GM10847 (cell line): ENCODE data around the gene TMED3.

Source experiments
- POLR2A ChIP-seq: IDR thresholded peaks from 2 replicates; pipeline ENCODE4 v1.6.1; 2011; ENCODE audit not compliant: insufficient read length; ENCODE audit errors: extremely low read depth

Gene TMED3

DNA sequence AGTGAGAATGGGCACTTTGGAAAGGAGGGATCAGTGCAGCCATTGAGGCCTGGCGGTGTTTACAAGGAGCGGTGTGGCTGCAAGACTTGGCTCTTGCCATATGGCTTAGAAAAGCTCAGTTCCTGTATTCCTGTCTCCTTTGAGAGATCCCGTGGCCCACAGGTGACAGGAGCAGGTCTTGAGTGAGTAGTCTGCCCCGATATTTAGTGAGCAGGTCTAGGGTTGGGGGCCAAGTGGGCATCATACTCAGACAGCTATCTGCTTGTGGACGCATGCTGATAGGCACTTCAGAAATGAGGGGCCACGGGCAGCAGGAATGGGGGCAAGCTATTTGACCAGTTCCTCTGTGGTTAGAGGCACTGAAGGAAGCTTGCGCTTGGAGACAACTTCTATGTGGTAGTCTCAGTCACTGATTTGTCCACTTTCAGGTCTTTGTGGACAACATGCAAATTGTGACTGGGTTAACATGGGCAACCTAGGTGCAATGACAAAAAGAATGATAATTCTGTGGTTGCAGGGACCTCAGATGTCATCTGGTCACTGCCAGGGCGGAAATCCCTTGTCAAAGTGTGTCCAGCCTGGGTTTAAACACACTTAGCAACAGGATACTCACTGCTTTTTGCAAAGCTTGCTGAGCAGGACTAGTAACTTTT lies 1.1 kb downstream of the TMED3 start:
- TF ChIP-seq POLR2A: no peak

DNA sequence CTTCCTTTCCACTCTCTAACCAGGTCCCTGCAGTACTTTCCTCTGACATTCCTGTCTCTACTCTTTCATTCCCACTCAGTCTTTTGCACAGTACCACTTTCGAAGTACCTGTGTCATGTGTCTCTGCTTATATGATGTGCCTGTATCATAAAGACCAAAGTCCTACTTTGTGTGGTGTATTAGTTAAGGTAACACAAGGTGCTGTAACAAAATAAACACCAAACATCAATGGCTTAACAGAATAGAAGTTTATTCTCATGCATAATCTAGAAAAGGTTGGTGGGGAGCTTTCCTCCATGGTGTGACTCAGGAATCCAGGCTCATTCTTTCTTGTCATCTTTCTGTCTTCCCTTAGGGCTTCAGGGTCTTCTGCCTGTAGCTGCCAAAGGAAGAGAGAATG lies 3.3 kb downstream of the TMED3 start:
- no peak for TF ChIP-seq POLR2A

DNA sequence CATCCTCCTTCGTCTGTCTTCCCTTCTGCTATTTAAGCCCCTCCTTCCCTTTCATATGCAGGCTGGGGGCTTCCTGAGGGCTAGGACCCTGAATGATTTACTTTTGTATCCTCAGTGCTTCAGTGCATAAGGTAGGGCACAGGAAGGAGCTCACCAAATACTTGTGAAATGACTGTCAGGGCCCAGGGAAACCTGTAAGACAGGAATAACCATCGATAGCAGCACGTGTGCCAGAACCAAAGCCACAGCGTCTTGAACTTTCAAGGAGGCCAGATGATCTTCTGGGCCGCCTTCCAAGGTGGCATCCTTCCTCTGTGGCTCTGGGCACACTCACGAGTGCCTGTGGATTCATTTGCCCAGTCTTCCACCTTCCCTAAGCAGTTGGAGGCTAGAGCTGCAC lies 3.9 kb downstream of the TMED3 start:
- no peak for TF ChIP-seq POLR2A

DNA sequence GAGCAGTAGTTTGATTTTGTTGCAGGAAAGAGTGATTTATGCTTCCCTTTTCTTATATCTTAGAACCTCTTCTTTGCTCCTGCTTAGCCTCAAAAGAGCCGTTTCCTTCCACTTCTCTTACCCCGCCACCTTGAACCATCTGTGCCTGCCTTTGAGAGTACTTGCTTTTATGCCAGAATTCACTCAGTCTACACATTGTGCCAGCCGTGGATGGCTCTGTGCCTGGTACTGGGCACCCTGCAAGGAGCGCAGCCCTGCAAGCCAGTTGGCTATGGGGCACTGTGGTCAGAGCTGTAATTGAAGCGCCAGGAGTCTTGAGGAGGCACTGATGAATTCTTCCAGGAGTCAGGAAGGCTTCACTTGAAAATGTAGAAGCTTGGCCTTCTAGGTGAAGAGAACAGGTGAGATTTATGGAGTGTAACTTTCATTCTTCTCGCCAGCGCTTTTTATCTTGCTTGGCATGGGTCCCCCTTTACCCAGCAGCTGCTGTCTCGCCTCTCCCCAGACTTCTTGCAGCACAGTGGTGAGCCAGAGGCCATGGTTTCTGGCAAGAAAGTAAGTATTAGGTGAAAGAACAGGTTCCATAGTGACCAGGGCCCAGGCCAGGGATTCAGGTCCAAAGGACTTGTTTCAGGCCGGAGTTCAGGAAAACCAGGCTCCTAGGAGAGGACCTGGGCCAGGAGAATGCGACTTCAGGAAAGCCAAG lies 4.9 kb downstream of the TMED3 start:
- no peak for TF ChIP-seq POLR2A

DNA sequence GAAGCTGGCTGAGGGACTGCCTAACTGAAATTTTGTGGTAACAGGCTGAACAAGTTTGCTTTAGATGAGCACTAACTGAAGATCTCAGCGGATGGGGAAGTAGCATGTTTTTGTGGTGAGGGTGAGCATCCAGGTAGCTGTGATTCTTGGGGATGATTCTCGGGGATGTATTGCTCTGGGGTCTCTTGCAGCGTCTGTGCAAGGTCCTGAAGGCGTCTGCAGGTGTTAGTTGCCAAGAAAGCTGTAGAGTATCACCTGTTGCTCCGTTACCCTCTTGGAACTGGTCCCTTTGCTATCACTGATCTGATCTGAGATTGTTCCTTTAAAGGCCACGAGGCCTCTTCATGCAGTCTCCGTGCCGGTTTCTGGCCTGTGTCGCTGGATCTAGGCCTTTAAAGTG lies 6.0 kb downstream of the TMED3 start:
- no peak for TF ChIP-seq POLR2A

DNA sequence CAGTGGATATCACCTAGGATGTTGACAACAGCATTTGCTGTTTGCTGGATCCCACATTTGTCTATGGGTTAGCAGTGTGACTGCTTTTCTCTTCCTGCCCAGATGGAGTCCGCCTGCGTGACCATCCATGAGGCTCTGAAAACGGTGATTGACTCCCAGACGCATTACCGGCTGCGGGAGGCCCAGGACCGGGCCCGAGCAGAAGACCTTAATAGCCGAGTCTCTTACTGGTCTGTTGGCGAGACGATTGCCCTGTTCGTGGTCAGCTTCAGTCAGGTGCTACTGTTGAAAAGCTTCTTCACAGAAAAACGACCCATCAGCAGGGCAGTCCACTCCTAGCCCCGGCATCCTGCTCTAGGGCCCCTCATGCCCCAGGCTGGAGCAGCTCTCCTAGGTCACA lies 11.0 kb downstream of the TMED3 start:
- no peak for TF ChIP-seq POLR2A

DNA sequence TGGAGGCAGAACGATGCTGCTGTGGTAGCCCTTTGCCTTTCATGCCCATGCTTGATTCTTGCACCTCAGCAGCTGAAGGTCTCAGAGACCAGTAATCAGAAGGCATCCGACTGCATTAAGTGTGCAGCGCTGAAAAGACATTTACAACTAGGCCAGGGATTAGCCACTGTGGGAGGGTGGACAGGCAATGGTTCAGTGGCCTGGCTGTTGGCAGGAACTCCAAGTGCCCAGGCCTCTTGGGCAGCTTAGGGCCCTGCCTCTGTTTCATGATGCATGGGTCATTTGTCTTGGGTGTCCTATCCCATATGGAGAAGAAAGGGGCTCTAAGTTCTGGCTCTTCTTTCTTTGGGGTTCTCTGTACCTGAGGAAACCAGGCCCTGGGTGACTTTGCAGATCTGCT lies 11.4 kb downstream of the TMED3 start:
- TF ChIP-seq POLR2A: no peak

DNA sequence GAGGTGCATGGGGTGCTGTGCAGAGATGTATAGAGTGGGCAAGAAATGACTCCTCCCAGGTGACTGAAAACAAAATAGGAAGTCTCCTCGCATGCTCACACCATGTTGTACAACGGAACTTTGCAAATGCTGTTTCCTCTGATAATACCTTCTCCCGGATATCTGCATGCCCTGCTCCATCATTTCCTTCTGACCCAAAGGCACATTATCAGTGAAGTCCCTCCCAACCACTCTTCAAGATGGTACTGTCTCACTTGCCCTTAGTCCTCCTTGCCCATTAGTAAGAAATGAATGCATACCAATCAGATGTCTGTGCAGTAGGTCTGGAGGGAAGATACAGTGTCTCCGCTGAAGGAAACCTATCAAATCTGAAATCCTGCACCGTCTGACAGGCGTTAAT lies 12.0 kb downstream of the TMED3 start:
- no peak for TF ChIP-seq POLR2A

DNA sequence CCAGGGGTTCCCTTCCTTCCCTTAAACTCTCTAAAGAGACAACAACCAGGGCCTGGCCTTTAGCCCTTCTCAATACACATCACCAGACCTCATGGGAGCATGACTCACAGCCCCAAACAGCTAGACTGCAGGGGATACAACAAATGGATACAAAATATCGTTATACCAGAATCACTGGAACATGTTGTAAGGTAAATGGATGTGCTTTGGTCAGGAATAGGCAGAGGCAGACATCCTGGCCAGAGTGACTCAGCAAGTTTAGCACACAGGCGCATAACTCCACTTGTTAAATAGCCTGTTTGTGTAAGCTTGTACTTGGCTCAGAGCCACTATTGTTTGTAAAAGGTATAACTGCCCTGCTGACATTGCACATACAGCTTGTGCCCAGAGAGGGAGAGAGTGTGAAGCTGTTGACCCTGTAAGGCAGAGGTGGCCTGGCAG lies 18.3 kb downstream of the TMED3 start:
- no peak for TF ChIP-seq POLR2A

DNA sequence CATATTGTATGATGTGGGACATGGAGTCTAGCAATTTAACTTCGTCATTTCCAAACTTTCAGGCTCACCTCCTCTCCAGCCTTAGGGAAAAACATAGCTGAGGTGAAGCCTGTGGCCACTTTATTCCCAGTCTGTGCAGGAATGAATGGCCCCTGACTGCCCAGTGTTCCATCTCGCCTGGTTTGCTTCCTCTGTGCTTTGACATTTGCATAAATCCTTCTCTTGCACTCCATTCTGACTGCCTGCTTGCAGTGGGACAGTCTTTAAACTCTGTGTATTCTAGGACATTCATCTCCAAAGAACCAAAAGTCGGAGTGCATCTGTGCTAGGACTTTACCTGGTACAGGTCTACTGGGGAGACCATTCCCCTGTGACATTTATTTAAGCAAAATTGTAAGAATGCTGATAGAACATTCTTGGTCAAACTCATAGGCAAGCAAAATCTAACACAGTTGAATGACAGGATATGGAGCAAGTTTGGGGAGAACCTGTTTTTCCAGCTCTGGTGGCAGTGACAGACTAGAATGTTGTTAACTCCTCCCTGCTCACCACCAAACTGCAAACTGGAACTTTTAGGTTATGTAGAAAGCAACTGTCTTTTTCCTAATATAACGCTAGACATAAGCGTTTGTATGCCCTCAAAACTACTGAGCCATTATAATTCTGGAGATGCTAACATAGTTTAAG lies 22.1 kb downstream of the TMED3 start:
- no peak for TF ChIP-seq POLR2A

DNA sequence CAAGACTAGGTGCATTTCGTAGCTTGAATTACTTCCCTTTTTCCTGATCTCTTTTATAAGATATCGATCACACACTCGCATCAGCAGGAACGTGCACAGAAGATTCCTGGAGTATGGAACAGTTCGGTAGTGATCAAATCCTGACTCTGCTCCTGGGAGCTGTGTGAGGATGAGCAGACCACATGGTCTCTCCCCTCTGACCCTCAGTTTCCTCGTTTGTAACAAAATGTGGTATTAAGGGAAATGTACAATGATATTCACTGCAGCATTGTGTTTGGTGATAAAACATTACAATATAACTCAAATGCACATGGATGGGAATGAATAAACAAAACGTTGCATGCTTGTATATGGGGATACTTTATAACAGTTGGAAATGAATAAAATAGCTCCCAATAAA lies 26.7 kb downstream of the TMED3 start:
- TF ChIP-seq POLR2A: no peak

DNA sequence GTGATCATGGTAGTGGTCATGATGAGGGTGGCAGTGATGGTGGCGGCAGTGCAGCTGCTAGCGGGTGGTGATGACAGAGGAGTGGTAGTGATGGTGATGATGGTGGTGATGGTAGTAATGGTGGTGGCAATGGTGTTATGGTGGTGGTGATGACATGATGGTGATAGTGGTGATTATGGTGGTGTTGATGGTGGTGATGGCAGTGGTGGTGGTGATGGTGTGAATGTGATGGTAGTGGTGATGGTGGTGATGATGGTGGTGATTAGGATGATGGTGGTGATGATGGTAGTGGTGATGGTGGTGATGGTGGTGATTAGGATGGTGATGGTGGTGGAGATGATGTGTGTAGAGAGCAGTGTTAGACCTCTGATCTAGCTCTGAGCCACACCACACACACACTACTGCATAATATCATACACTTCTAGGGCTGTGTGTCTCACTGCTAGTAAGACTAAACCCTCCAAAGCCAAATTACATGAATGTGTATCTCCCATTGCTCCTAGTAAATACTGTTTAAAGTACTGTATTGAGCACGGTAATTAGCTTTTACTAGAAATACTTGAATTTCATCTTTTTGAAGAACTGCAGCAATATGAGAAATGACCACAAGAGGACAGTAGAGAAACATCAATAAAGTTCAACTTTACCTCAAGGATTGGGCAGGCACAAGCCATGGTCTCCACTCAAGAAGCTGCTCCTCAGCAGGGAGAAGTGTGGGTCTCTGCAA lies 28.8 kb downstream of the TMED3 start:
- TF ChIP-seq POLR2A: no peak

DNA sequence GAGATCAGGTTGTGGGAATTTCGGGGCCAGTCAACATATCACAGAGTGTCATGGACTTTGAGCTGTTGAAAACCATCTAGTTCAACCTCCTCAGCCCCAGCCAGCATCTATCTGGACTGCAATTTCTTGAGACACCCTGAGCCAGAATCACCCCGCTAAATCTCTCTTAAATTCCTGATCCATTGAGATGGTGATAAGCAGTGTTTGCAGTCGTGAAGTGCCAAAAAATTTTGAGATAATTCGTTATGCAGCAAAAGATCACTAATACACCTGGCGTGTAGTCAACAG lies 29.3 kb downstream of the TMED3 start:
- no peak for TF ChIP-seq POLR2A

DNA sequence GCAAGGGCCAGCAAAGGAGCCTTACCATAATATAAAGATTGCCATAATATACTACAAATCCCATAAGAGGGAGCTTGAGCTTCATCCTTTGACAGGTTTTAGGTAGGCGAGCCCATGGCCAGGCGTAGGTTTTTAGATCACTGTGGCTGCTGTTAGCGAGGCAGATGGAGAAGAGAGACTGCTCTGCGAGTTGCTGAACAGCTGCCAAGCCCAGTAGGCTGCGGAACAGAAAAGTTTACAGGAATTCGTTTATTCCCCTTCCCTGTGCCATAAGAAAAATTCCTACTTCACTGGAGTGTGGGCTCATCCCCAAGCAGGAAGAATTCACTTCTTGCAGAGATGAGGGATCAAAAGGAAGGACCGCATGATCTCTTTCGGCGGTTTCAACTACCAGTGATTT lies 30.5 kb downstream of the TMED3 start:
- no peak for TF ChIP-seq POLR2A

DNA sequence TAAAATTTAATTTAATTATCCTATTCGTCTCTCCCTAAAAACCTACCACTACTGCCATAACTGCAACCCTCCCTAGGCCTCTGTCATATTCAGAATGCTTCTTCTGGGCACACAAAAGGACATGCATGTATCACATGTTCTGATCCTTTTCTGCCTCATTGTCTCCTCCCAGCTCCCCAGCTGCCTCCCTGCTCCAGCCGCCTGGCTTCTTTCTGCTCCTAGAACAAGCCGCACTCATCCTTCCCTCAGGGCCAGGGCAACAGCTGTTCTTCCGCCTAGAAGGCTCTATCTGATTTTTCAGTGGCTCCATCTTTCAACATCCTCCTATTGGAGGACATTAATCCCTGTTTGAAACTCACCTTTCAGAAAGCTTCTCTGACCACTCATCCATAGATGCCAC lies 38.6 kb downstream of the TMED3 start:
- no peak for TF ChIP-seq POLR2A

DNA sequence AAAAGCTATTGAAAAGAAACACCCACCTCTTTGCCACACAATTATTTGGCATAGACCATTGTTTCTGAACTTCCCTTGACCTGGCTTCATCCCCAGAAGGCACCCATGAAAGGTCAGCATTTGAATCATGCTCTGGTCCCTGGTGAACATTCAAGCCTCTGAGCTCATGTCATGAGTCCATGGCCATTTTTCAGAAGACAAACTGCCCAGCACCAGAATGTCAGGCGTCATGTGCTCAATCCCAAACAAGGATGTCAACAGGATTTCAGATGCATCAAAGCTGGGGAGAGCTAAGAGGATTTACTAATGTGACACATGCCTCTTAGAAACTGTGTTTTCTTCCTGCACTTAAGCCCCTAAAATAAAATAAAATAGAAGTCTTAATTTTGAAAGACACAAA lies 41.3 kb downstream of the TMED3 start:
- TF ChIP-seq POLR2A: no peak
